Measurements from ENCODE around the gene ELK3.

ELK3 gene

GRCh38 chr12:96215919-96216273, 21.7 kb downstream of the ELK3 start:
- Mint-ChIP-seq H3K27me3 (no peaks in the 10 kb centered on the region), H3K4me1 (ENCODE audit: low read depth) (peaks cover 54% of the 10 kb centered on the region), H3K4me3 (no peak overlapping the region), H3K27ac (no peak overlapping the region), H3K36me3 (no peaks in the 10 kb centered on the region), H3K9me3 (ENCODE audit: low read depth) (no peaks in the 10 kb centered on the region)

- Mint-ChIP-seq H3K4me1 (ENCODE audit: low read depth) (peaks cover 24% of the 10 kb centered on the region), H3K36me3 (peaks cover 6% of the 10 kb centered on the region), H3K27ac (no peak overlapping the region), H3K9me3 (ENCODE audit: low read depth) (no peaks in the 10 kb centered on the region), H3K27me3 (no peaks in the 10 kb centered on the region), H3K4me3 (no peak overlapping the region)
Measured at GRCh38 chr12:96218989-96219678, 25.0 kb downstream of the ELK3 start.

- no peaks in the 10 kb centered on the region for H3K9me3 Mint-ChIP-seq (ENCODE audit: low read depth)
- peaks cover 9% of the 10 kb centered on the region for H3K36me3 Mint-ChIP-seq
- H3K4me1 Mint-ChIP-seq (ENCODE audit: low read depth), result peaks cover 21% of the 10 kb centered on the region
- H3K27me3 Mint-ChIP-seq, result no peaks in the 10 kb centered on the region
- H3K4me3 Mint-ChIP-seq, result no peak overlapping the region
- peak overlapping the region; percentile 64 for H3K27ac Mint-ChIP-seq
Measured at GRCh38 chr12:96219700-96220206, 25.6 kb downstream of the ELK3 start.

GRCh38 chr12:96220902-96221301, 26.7 kb downstream of the ELK3 start:
- H3K36me3 Mint-ChIP-seq, result peaks cover 9% of the 10 kb centered on the region
- H3K9me3 Mint-ChIP-seq (ENCODE audit: low read depth), result no peaks in the 10 kb centered on the region
- no peak overlapping the region for H3K27ac Mint-ChIP-seq
- no peaks in the 10 kb centered on the region for H3K27me3 Mint-ChIP-seq
- no peak overlapping the region for H3K4me3 Mint-ChIP-seq
- H3K4me1 Mint-ChIP-seq (ENCODE audit: low read depth), result peaks cover 14% of the 10 kb centered on the region

- H3K4me3 Mint-ChIP-seq, result no peak overlapping the region
- no peaks in the 10 kb centered on the region for H3K9me3 Mint-ChIP-seq (ENCODE audit: low read depth)
- H3K36me3 Mint-ChIP-seq, result peaks cover 11% of the 10 kb centered on the region
- no peak overlapping the region for H3K27ac Mint-ChIP-seq
- H3K27me3 Mint-ChIP-seq, result no peaks in the 10 kb centered on the region
- peaks cover 11% of the 10 kb centered on the region for H3K4me1 Mint-ChIP-seq (ENCODE audit: low read depth)
Measured at GRCh38 chr12:96221391-96221790, 27.2 kb downstream of the ELK3 start.

GRCh38 chr12:96223411-96224218, 29.4 kb downstream of the ELK3 start:
- Mint-ChIP-seq H3K27ac (no peak overlapping the region), H3K36me3 (peaks cover 16% of the 10 kb centered on the region), H3K4me3 (no peak overlapping the region), H3K9me3 (ENCODE audit: low read depth) (no peaks in the 10 kb centered on the region), H3K4me1 (ENCODE audit: low read depth) (peaks cover 12% of the 10 kb centered on the region), H3K27me3 (no peaks in the 10 kb centered on the region)

- H3K9me3 Mint-ChIP-seq (ENCODE audit: low read depth), result no peaks in the 10 kb centered on the region
- H3K27ac Mint-ChIP-seq, result no peak overlapping the region
- H3K27me3 Mint-ChIP-seq, result no peaks in the 10 kb centered on the region
- H3K36me3 Mint-ChIP-seq, result peaks cover 16% of the 10 kb centered on the region
- no peak overlapping the region for H3K4me3 Mint-ChIP-seq
- H3K4me1 Mint-ChIP-seq (ENCODE audit: low read depth), result peaks cover 15% of the 10 kb centered on the region
Measured at GRCh38 chr12:96224219-96224615, 30.0 kb downstream of the ELK3 start.

GRCh38 chr12:96225044-96225855, 31.1 kb downstream of the ELK3 start:
- H3K36me3 Mint-ChIP-seq, result peaks cover 16% of the 10 kb centered on the region
- H3K9me3 Mint-ChIP-seq (ENCODE audit: low read depth), result no peaks in the 10 kb centered on the region
- H3K27ac Mint-ChIP-seq, result no peak overlapping the region
- no peaks in the 10 kb centered on the region for H3K27me3 Mint-ChIP-seq
- no peak overlapping the region for H3K4me3 Mint-ChIP-seq
- H3K4me1 Mint-ChIP-seq (ENCODE audit: low read depth), result peaks cover 10% of the 10 kb centered on the region

- Mint-ChIP-seq H3K9me3 (ENCODE audit: low read depth) (no peaks in the 10 kb centered on the region), H3K27ac (no peak overlapping the region), H3K4me3 (no peak overlapping the region), H3K4me1 (ENCODE audit: low read depth) (peaks cover 10% of the 10 kb centered on the region), H3K36me3 (peaks cover 16% of the 10 kb centered on the region), H3K27me3 (no peaks in the 10 kb centered on the region)
Measured at GRCh38 chr12:96225994-96226399, 31.8 kb downstream of the ELK3 start.

- H3K27ac Mint-ChIP-seq, result peak overlapping the region; percentile 22
- no peak overlapping the region for H3K4me3 Mint-ChIP-seq
- H3K27me3 Mint-ChIP-seq, result no peaks in the 10 kb centered on the region
- peaks cover 16% of the 10 kb centered on the region for H3K36me3 Mint-ChIP-seq
- H3K9me3 Mint-ChIP-seq (ENCODE audit: low read depth), result no peaks in the 10 kb centered on the region
- H3K4me1 Mint-ChIP-seq (ENCODE audit: low read depth), result peaks cover 10% of the 10 kb centered on the region
Measured at GRCh38 chr12:96226401-96226800, 32.2 kb downstream of the ELK3 start.

- H3K4me1 Mint-ChIP-seq (ENCODE audit: low read depth), result peaks cover 12% of the 10 kb centered on the region
- no peak overlapping the region for H3K4me3 Mint-ChIP-seq
- H3K27me3 Mint-ChIP-seq, result no peaks in the 10 kb centered on the region
- peaks cover 16% of the 10 kb centered on the region for H3K36me3 Mint-ChIP-seq
- H3K27ac Mint-ChIP-seq, result peak overlapping the region; percentile 22
- no peaks in the 10 kb centered on the region for H3K9me3 Mint-ChIP-seq (ENCODE audit: low read depth)
Measured at GRCh38 chr12:96226801-96227348, 32.7 kb downstream of the ELK3 start.

- peaks cover 14% of the 10 kb centered on the region for H3K36me3 Mint-ChIP-seq
- H3K4me1 Mint-ChIP-seq (ENCODE audit: low read depth), result peaks cover 15% of the 10 kb centered on the region
- H3K4me3 Mint-ChIP-seq, result no peak overlapping the region
Measured at GRCh38 chr12:96227365-96228106, 33.4 kb downstream of the ELK3 start.

GRCh38 chr12:96228566-96229248, 34.5 kb downstream of the ELK3 start:
- Mint-ChIP-seq H3K27me3 (no peaks in the 10 kb centered on the region), H3K36me3 (peaks cover 14% of the 10 kb centered on the region), H3K4me3 (no peak overlapping the region), H3K27ac (no peak overlapping the region), H3K9me3 (ENCODE audit: low read depth) (no peaks in the 10 kb centered on the region), H3K4me1 (ENCODE audit: low read depth) (peaks cover 15% of the 10 kb centered on the region)

More at GRCh38 chr12:96227365-96228106, 33.4 kb downstream of the ELK3 start:
- Mint-ChIP-seq H3K27me3 (no peaks in the 10 kb centered on the region), H3K27ac (no peak overlapping the region), H3K9me3 (ENCODE audit: low read depth) (no peaks in the 10 kb centered on the region)

- H3K9me3 Mint-ChIP-seq (ENCODE audit: low read depth), result no peaks in the 10 kb centered on the region
- no peak overlapping the region for H3K27ac Mint-ChIP-seq
- H3K4me3 Mint-ChIP-seq, result no peak overlapping the region
- peaks cover 25% of the 10 kb centered on the region for H3K4me1 Mint-ChIP-seq (ENCODE audit: low read depth)
- H3K36me3 Mint-ChIP-seq, result peaks cover 13% of the 10 kb centered on the region
- H3K27me3 Mint-ChIP-seq, result no peaks in the 10 kb centered on the region
Measured at GRCh38 chr12:96230646-96231045, 36.5 kb downstream of the ELK3 start.
